Measurements from ENCODE around the gene DNAJB8.

DNA sequence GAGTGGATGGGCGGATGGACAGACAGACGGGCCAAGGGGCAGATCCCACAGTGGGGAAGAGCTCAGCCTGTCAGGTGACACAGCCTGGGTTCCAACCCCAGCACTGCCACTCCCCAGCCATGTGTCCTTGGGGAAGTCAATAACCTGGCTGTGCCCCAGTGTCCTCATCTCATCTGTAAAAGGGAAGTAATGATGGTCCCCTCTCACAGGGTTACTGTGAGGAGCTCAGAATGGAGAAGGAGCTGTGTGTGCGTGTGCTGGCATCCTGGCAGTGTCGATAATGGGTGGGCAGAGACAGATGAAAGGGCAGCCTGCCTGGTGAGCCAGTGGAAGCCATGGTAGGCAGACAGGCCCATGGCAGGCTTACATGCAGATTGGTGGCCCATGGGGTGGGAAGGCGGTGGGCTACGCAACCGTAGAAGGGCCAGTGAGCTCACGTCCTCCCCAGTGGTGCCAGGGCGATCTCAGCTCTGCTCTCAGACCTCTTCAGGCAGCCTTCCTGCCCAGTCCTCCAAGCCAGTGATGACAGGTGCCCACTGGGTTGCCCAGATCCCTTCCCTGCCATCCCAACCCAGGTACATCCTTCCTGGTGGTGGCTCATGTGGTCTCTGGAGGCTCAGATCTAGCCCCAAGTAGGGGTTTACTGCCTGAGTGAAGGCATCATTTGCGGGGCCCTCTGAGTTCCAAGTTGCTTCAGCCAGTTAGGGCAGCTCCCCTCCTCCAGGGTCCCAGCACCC is 2.3 kb upstream of the DNAJB8 start:
- TF ChIP-seq YY1 (IDR thresholded peaks at IDR 0.05; ENCODE audit: low read depth) = no peak
- TF ChIP-seq REST (IDR thresholded peaks at IDR 0.05; ENCODE audit: low read depth) = no peak
- TF ChIP-seq, protein P1, sequence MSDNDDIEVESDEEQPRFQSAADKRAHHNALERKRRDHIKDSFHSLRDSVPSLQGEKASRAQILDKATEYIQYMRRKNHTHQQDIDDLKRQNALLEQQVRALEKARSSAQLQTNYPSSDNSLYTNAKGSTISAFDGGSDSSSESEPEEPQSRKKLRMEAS (IDR thresholded peaks at IDR 0.05) = no peak
- no peak for TF ChIP-seq RAD21 (IDR thresholded peaks at IDR 0.05; ENCODE audit: low read depth)
- no peak for TF ChIP-seq EP300 (IDR thresholded peaks at IDR 0.05; ENCODE audit: borderline replicate concordance)
- no peak for TF ChIP-seq TEAD4 (IDR thresholded peaks at IDR 0.05)
- no peak for TF ChIP-seq NFIC (IDR thresholded peaks at IDR 0.05)
- TF ChIP-seq CEBPB (IDR thresholded peaks at IDR 0.05) = no peak
- TF ChIP-seq CREB1 (IDR thresholded peaks at IDR 0.05; ENCODE audit: low read depth) = no peak
- no peak for TF ChIP-seq FOXM1 (IDR thresholded peaks at IDR 0.05; ENCODE audit: borderline replicate concordance, low read depth)
- TF ChIP-seq TAF1 (IDR thresholded peaks at IDR 0.05; ENCODE audit: low read depth) = no peak
- TF ChIP-seq, protein P2, sequence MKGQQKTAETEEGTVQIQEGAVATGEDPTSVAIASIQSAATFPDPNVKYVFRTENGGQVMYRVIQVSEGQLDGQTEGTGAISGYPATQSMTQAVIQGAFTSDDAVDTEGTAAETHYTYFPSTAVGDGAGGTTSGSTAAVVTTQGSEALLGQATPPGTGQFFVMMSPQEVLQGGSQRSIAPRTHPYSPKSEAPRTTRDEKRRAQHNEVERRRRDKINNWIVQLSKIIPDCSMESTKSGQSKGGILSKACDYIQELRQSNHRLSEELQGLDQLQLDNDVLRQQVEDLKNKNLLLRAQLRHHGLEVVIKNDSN (IDR thresholded peaks at IDR 0.05) = no peak
- TF ChIP-seq EGR1 (IDR thresholded peaks at IDR 0.05) = no peak

Measured in Ishikawa (cell line).